ENCODE measurements around the gene IL17REL. TPM values are rescaled to one million over a fixed set of nuclear protein-coding genes. Genes with fewer than 3 reads are reported as not detected.

The IL17REL gene
- total RNA-seq, 6 experiments from 2014 or later, result not detected

- Mint-ChIP-seq H3K27me3 (ENCODE audit: insufficient read depth) (peaks cover 22% of the 10 kb centered on the region), H3K4me3 (no peak overlapping the region), H3K4me1 (ENCODE audit: low read depth) (no peaks in the 10 kb centered on the region), H3K9me3 (peaks cover 20% of the 10 kb centered on the region), H3K36me3 (ENCODE audit: low read depth) (peaks cover 6% of the 10 kb centered on the region), H3K27ac (no peak overlapping the region)
- TF ChIP-seq CTCF (IDR thresholded peaks at IDR 0.05), result no peak
- DNase-seq, result no peak
Measured at GRCh38 chr22:50053861-50054260, 41.3 kb upstream of the IL17REL start.

- Mint-ChIP-seq H3K4me1 (ENCODE audit: low read depth) (no peaks in the 10 kb centered on the region), H3K27ac (no peak overlapping the region), H3K9me3 (peaks cover 20% of the 10 kb centered on the region), H3K4me3 (no peak overlapping the region), H3K36me3 (ENCODE audit: low read depth) (peaks cover 6% of the 10 kb centered on the region), H3K27me3 (ENCODE audit: insufficient read depth) (peaks cover 26% of the 10 kb centered on the region)
- TF ChIP-seq CTCF (IDR thresholded peaks at IDR 0.05), result no peak
- DNase-seq, result no peak
Measured at GRCh38 chr22:50051930-50052329, 39.4 kb upstream of the IL17REL start.

GRCh38 chr22:50049299-50050195 lies 37.0 kb upstream of the IL17REL start:
- Mint-ChIP-seq H3K36me3 (ENCODE audit: low read depth) (peaks cover 6% of the 10 kb centered on the region), H3K4me1 (ENCODE audit: low read depth) (no peaks in the 10 kb centered on the region), H3K27ac (no peak overlapping the region), H3K27me3 (ENCODE audit: insufficient read depth) (peaks cover 16% of the 10 kb centered on the region), H3K9me3 (peaks cover 20% of the 10 kb centered on the region), H3K4me3 (no peak overlapping the region)
- no peak for DNase-seq
- no peak for TF ChIP-seq CTCF (IDR thresholded peaks at IDR 0.05)

- H3K4me3 Mint-ChIP-seq, result no peak overlapping the region
- H3K27ac Mint-ChIP-seq, result no peak overlapping the region
- DNase-seq, result no peak
- H3K27me3 Mint-ChIP-seq (ENCODE audit: insufficient read depth), result peaks cover 19% of the 10 kb centered on the region
- peaks cover 3% of the 10 kb centered on the region for H3K36me3 Mint-ChIP-seq (ENCODE audit: low read depth)
- no peaks in the 10 kb centered on the region for H3K4me1 Mint-ChIP-seq (ENCODE audit: low read depth)
- no peak for TF ChIP-seq CTCF (IDR thresholded peaks at IDR 0.05)
- H3K9me3 Mint-ChIP-seq, result peaks cover 15% of the 10 kb centered on the region
Measured at GRCh38 chr22:50048836-50049235, 36.3 kb upstream of the IL17REL start.

- no peak for TF ChIP-seq CTCF (IDR thresholded peaks at IDR 0.05)
- DNase-seq, result no peak
- no peak overlapping the region for H3K4me3 Mint-ChIP-seq
- H3K36me3 Mint-ChIP-seq (ENCODE audit: low read depth), result no peaks in the 10 kb centered on the region
- peaks cover 18% of the 10 kb centered on the region for H3K27me3 Mint-ChIP-seq (ENCODE audit: insufficient read depth)
- peaks cover 9% of the 10 kb centered on the region; the same call in 1 of the 2 replicates for H3K9me3 Mint-ChIP-seq
- H3K4me1 Mint-ChIP-seq (ENCODE audit: low read depth), result no peaks in the 10 kb centered on the region
- H3K27ac Mint-ChIP-seq, result no peak overlapping the region
Measured at GRCh38 chr22:50048061-50048765, 35.6 kb upstream of the IL17REL start.

All from HFFc6 (cell line).